Loucy (cell line): ENCODE data around the gene ANXA4.

ENCODE experiments used
- EZH2phosphoT487 ChIP-seq: fragments of 200-600 bp; IDR thresholded peaks from 2 replicates; pipeline ENCODE4 v1.6.1; 2018; ENCODE audit warnings: antibody characterized with exemption, mild to moderate bottlenecking, moderate library complexity, borderline replicate concordance
- TF ChIP-seq, protein P1 (sequence below): fragments of 200-600 bp; sonication (generic); conservative IDR thresholded peaks from 2 replicates; pipeline ENCODE4 v1.5.1; 2014; ENCODE audit warnings: mild to moderate bottlenecking, antibody characterized with exemption, low read length

DNA sequence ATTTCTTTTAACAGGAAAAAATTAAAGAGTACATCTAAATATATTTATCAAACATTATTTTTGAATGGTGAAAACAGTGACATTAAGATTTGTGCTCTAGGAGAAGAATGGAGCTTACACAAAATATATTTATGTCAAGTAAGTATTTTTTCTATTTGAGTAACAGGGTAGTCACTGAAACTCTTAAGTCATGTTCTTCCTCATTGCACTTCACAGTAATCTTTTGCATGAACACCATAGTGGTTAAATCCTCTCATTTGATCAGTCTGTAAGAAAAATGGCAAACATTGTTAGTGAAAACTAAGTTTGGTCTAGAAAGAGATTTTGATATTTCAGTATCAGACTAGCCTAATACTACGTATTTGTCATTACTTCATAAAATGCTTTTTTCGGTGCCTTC, 95.6 kb downstream of the ANXA4 start:
- TF ChIP-seq, protein P1, sequence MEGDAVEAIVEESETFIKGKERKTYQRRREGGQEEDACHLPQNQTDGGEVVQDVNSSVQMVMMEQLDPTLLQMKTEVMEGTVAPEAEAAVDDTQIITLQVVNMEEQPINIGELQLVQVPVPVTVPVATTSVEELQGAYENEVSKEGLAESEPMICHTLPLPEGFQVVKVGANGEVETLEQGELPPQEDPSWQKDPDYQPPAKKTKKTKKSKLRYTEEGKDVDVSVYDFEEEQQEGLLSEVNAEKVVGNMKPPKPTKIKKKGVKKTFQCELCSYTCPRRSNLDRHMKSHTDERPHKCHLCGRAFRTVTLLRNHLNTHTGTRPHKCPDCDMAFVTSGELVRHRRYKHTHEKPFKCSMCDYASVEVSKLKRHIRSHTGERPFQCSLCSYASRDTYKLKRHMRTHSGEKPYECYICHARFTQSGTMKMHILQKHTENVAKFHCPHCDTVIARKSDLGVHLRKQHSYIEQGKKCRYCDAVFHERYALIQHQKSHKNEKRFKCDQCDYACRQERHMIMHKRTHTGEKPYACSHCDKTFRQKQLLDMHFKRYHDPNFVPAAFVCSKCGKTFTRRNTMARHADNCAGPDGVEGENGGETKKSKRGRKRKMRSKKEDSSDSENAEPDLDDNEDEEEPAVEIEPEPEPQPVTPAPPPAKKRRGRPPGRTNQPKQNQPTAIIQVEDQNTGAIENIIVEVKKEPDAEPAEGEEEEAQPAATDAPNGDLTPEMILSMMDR: no peak
- no peak for TF ChIP-seq EZH2phosphoT487
